HG02938 (cell line): ENCODE results near the gene NPY4R2.
"Not testable (repeated sequence)": the region's sequence is repeated elsewhere in the genome, so short reads cannot be mapped to it uniquely, and the experiment has no call there.

Source experiments
- ATAC-seq: cut with Tn5 transposase; IDR thresholded peaks from one replicate; pipeline ENCODE4 v1.9.1; 2021; ENCODE audit warnings: mild to moderate bottlenecking, moderate library complexity; ENCODE audit not compliant: unreplicated experiment

The NPY4R2 gene

GRCh38 chr10:47918475-47918874, at the start of gene NPY4R2:
TSS of gene NPY4R2 (plus strand) at chr10:47918662. CDS start at chr10:47921988, 3,326 bp downstream.
- not testable (repeated sequence) for ATAC-seq

DNA sequence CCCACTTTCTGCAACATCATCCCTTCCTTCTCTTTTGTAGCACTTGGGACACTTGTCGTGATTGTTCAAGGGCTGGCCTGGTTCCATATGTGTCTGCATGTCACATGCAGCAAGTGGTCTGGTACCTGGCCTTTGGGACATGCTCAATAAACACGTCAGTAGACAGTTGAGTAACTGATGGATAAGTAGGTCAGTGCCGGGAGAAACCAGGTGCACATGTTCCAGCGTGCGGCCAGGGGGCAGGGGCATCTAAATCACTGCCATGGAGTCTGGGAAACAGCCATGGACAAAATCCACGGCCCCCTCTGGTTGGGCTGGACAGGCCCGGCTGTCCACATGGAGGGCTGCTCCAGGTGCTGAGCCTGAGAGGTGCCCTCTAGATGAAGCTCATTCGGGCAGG, 47.6 kb upstream of the NPY4R2 start:
- ATAC-seq: not testable (repeated sequence)

DNA sequence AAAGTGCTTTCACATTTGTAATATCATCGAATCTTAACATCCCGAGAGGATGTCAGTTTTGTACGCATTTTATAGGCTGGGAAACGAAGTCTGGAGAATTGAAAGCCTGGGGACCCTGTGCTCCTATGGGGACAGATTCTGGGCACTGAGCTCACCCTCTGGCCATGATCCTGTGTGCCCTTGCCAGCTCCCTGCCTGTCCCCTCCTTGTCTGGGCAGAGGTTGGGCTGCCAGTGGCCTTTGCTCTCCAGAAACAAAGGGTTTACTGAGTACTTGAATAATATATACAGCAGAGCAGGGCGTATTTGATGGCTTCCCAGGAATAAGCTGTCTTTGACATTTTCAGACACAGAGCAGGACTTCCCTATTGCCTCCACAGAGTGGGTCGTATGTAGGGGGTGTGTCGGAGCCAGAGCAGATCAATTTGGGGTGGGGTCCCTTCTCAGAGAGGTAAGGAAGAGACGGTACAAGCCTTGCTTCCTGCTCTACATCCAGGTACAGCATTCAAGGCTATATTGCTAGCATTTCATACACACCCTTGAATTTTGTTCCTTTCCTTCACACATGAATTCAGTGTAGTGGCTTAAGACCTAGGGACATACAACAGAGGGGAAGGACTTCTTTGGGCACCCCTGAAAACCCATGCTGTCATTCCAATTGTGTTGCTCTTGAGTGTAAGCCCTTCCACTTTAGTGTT, 46.8 kb upstream of the NPY4R2 start:
- not testable (repeated sequence) for ATAC-seq

DNA sequence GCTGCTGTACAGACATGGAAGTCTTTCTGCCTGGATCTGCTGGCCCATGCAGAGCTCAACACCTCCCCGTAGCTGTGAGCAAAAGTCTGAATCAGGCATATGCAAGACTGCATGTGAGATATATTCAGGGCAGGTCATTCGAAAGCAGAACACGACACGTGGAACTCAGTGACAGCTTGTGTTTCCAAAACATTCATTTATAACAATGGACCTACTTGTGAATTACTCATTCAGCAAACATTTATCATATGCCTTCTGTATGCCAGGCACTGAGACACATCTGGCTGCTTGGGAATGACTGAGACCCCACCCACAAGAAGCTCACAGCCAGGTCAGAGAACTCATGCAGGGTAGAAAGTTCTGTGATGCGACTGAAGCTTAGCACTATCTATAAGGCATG, 46.2 kb upstream of the NPY4R2 start:
- ATAC-seq: not testable (repeated sequence)

DNA sequence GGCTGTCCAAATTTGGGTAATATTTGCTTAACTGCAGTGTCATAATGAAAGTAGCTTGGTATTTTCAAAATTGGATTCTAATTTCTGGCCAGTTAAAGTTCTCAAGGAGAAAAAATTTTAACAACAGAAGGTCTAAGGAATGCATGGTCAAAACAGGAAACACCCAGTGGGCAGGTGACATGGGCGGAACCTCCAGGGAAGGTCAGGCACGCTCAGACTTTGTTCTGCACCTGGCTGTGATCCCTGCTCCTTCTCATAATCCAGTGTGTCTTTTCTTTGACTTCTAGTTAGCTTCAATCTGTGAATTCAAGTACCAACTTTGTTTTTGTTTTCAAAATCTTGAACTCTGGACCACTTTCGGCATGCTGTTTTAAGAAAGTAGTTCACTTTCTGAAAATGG, 34.2 kb upstream of the NPY4R2 start:
- ATAC-seq: not testable (repeated sequence)

DNA sequence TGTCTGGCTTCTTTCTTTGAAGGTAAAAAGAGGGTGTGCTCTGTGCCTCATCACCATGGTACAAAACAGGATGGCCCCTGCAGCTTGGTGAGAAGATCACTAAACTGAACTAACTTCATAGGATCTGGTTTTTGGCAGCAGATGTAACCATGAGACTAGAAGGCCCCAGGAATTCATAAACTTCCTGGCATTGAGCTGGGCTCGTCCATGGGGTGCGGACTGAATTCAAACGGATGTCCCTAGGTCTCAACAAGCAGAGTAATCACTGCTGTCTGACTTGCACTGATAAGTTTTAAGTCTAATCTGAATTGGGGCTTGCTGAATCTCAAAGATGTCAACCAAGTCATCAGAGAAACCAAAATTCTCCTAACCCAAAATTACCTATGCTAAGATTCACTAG, 33.5 kb upstream of the NPY4R2 start:
- not testable (repeated sequence) for ATAC-seq

- not testable (repeated sequence) for ATAC-seq
These were observed 32.1 kb upstream of the NPY4R2 start for GRCh38 chr10:47886356-47886755.

- ATAC-seq: not testable (repeated sequence)
These were observed 31.6 kb upstream of the NPY4R2 start for GRCh38 chr10:47886827-47887226.

- not testable (repeated sequence) for ATAC-seq
These were observed 27.7 kb upstream of the NPY4R2 start for GRCh38 chr10:47890737-47891136.

DNA sequence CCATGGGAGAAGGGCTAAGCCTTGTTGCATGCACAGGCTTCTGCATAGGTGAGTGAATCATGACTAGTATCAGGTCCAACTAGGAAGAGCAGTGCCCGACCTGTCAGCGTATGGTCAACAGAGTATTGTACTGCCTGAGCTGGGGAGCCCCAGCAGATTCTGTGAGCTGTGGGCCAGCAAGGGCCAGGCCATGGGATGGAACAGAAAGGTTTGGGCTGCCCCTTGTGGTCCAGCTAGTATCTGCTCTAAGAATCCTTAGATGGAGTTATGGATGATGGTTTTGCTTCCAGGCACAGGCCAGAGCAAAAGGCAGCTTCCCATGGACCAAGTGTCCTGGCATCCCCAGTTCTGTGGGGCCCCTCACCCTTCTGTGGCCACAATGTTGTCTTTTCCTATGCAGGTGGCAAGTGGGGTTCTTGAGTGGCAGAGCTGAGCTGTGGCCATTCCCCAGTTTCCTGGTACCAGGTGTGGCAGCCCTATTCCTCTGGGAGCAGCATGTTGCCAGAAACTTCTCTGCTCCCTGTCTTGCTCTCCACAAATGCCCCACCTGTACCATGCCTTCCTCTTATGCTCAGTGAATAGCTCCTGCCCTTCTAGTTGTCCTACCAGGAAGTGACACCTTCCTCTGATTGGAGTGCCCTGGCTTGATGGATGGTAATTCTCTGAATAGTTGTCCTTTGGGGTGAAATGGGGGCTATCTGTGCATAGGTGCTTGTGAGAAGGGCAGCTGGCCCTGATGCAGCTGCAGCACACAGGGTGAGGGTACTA, 25.8 kb upstream of the NPY4R2 start:
- not testable (repeated sequence) for ATAC-seq

GRCh38 chr10:47894571-47894970, 23.9 kb upstream of the NPY4R2 start:
- ATAC-seq: not testable (repeated sequence)

DNA sequence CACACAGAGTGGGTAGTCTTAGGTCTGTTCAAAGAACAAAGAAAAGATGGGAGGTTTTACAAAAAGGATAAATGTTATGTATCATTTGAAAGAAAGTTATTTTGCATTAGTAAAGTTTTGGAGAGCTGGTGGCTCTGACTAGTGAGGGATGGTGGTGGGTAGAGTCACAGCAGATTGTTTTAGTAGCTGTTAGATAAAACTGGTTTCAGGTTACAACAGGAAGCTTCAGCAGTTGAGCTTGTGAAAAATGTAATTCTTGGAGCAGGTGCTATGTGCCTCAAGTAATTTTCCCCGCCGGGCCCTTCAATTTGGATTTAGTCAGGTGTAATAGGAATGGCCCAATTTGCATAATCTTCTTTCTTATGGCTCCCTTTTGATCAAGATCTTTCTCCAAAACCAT, 20.6 kb upstream of the NPY4R2 start:
- not testable (repeated sequence) for ATAC-seq

- not testable (repeated sequence) for ATAC-seq
These were observed 9.1 kb upstream of the NPY4R2 start for GRCh38 chr10:47909333-47909732.

- ATAC-seq: not testable (repeated sequence)
These were observed 8.0 kb upstream of the NPY4R2 start for GRCh38 chr10:47910486-47910885.

GRCh38 chr10:47914052-47914451, 4.4 kb upstream of the NPY4R2 start:
- ATAC-seq: not testable (repeated sequence)

GRCh38 chr10:47915849-47916548, 2.5 kb upstream of the NPY4R2 start:
- ATAC-seq: not testable (repeated sequence)

GRCh38 chr10:47920610-47921009, 2.1 kb downstream of the NPY4R2 start:
- not testable (repeated sequence) for ATAC-seq

GRCh38 chr10:47922503-47922902, 4.0 kb downstream of the NPY4R2 start:
- not testable (repeated sequence) for ATAC-seq

DNA sequence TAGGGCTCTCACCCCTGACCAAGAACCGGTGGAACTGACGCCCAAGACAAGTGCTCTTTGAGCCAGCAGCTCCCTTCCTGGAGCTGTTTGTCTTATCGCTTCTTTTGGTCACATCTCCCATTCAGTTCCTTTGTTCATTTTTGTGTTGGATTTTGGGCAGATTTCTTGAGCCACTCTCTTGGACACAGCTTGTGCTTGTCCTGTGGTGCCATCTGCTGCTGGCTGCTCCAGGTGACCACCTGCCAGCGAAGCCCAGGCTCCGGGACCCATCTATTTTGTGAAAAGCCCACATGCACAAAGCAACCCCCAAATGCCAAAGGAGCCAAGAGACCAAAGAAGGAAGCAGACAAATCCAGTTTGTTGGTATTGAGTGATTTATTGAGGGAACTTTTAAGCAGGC, 6.2 kb downstream of the NPY4R2 start:
- not testable (repeated sequence) for ATAC-seq

GRCh38 chr10:47927147-47927916, 8.9 kb downstream of the NPY4R2 start:
- ATAC-seq: not testable (repeated sequence)

GRCh38 chr10:47928225-47928624, 9.8 kb downstream of the NPY4R2 start:
- ATAC-seq: not testable (repeated sequence)
